GM19035 (cell line): ENCODE results near the gene PAX2.

Experiments
- ATAC-seq: cut with Tn5 transposase; IDR thresholded peaks from one replicate; pipeline ENCODE4 v1.9.1; 2021; ENCODE audit not compliant: unreplicated experiment

The PAX2 gene

DNA sequence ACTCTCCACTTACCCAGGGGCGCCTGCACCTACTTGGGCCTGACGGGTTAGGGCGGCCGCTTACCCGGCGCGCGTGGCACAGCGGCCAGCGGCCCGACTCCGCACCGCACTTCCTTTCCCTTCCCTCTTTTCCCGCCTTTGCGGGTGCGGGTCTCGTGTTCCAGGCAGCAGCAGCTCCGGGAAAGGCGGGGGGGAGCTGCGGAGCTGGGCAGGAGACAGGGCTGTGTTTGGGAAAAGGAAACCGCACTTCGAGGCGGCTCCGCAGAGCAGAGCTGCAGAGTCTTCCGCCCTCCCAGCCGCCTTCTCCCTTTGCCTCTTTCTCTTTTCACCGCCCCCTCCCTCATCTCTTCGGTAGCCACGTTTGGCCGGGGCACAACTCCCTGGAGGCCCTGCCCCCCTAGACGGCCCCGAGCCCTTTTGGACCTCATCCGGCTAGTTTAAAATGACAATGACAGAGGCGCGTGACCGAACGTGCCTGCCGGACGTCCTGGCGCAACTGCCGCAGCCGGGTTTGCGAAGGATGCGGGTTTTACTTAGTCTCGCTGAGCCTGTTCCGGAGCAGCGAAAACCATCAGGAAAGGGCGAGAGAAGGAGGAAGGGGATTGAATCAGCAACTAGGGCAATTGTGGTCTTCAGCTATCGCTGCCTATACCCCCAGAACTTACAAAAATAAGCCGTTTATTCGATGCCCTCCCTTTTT lies 7.9 kb upstream of the PAX2 start:
- no peak for ATAC-seq

DNA sequence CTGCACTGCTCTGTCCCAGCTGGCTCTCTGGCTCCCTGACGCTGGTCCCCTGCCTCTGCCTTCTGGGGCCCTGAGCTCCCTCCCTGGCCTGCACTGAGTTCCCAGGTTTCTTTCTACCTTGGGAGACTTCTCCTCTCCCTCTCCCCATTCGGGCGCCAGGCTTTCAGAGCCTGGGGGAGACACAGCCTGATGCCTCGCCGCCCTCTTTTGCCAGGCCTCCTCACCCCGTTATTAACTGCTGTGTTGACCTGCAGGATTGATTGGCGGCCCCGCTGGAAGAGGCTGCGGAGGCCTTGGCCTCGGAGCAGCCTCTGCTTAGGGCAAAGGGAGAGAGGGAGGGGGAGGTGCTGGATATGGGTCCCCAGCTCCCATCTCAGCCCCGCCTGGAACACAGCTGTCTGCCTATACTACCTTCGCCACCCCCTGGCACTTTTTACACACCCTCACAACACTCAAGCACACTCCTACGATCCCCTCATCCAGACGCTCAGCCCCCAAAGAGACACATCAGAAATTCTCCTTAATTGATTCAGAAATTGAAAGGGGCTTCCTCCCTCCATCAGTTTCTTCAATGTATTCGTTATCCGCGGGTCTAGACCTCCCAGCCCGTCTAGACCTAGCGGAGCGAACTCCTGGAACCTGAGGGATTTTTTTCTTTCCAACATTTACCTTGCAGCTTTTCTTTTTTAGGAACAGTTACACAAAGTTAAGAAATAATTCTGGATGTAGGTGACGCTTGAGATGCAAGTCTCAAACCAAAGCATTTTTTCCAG lies 7.1 kb upstream of the PAX2 start:
- ATAC-seq = no peak

DNA sequence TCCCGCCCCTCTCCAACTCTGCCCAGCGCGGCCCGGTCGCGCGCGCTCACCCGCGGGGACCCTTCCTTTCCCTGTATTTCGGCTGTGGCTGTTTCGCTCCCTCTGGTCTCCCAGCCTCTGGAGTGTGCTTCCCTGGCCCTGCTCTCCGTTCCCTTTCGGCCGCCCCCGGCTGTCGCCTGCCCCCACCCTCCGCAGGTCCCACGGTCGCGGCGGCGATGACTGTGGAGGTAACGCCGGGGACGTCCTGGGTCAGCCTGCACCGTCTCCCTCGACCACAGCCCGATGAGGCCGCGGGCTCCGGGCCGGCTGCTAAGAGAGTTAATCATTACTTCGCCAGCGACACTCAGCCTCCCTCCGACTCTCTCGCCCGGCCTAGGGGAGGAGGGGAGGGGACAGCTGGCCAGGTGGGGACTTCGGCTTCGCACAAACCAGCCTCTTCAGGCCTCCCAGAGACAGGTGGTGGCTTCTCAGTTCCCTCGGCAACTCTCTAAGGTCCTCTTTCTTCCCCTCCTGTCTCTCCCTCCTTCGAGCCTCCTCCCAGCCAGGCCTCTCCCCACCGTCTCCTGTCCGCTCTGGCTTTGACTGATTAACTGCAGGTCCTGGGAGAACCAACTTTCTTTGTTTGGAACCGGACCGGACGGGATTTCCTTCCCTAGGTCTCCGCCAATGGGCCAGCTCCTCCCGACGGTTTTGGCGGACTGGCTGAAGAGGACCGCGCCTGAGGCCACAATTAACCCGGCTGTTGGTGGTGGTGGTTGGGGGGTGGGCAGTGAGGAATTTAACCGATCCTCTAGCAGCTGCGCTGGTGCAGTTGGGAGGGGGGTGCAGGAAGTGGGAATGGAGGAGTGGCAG lies 5.6 kb upstream of the PAX2 start:
- no peak for ATAC-seq

DNA sequence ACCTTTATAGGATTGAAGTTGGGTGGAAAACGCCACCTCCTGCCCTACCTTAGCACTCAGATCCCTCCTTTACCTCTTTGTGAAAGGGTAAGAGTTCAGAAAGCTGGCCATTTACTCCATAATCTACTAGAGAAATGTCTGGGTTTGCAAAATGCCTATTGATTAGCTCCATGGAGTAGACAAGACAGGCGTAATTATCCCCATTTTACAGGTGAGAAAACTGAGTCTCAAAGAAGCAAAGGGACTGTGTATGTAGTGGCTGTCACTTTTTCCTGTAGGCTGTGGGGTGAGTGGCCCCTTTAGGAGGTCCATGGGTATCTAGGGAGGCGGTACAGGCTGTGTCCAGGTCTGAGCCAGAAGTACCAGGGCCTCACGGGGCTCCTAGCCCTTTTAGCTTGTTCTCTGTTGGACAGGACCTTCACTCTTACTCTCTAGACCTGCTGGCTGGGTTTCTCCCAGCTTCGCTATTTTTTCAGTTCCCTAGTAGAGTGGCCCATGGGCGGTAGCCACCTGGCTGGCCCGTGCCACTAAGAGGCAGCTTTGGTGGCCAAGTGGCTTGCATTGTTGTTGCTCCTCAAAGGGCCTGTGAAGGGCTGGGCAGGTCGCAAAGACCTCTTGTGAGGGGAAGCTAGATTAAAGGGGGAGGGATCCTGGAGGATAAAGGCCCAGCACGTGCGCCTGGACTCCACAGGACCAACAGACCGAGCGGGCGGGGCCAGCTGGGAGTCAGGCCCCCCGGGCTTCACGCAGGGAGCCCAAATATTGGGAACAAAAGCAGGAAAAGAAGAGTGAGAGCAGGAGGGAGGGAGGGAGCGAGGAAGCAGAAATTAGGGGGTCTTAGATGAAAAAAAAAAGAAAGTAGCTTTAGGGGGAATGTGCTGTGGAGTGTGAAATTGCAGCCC lies 4.7 kb upstream of the PAX2 start:
- no peak for ATAC-seq

DNA sequence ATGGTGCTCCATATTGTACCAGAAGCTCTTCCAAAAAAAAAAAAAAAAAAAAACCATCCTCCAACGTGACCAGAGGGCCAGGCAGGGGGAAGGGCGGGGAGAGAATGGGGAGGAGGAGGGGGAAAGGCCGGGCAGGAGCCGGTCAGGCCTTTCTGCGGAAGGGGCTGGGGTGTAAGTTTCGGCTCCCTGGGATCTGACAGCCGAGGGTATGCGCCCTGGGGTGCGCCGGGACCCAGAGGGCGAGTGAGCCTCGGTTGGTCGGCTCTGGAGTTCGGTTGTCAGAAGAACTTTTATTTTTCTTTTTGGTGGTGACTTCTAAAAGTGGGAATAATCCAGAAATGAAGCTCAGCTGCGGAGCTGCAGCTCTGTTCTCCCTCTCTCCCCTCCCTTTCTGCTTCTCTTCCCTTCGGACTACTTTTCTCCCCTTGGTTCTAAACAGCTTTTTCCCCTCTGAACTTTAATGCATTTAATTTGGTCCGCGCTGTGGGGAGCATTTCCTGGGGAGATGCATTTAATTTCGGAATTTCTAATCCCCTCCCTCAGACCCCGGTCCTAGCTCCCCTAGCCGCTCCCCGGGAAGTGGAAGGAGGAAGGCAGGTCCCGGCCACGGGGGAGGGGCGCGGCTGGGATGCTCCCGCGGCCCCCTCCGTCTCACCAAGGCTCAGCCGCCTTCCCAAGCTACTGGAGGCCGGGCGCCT lies 3.9 kb upstream of the PAX2 start:
- ATAC-seq = no peak

DNA sequence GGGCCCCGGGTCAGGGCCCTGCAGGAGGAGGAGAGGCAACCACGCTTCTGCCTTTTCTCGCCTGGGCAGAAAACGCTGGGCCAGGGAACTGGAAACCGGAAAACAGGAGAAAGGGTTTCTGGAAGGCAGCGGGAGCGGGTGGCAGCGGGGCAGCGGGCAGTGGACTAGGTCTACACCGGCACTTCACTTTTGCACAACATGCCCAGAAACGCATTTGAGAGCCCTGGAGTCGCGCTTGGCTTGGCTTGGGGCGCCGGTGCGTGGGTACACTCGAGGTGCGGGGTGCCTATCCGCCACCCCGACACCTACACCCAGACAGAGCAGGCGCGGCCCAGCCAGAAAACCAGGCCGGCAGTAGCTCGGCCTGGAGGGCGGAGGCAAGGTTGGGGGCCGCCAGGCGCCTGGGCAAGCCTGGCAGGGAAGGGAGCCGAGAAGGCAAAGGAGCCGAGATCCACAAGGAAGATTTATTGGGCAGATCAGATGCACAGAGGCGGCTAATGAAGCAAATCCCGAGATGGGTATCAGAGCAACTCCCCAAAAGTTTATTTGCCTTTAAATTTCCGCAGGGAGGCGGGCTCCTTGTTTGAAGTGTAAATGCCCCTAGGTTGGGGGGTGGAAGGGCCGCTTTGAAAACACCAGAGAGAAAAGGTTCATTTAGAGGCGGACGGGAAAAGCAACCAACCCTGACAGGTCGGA lies 3.2 kb upstream of the PAX2 start:
- ATAC-seq = no peak

DNA sequence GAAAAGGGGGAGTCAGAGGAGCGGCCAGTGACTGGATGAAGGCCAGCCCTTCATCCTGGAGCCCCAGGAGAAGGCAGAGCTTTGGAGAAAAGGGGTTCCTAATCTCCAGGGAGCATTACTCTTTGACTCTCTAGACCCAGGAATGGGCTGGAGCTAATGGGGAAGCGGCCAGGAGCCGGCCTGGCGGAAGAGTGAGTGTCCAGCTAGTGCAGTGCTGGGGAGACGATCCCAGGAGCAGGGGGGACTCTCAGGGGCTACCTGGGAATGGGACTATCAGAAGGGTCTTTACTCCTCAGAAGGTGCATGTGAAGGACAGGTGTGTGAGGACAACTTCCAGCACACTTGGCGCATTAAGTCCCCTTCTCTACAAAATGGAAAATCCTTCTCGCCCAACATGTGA lies 2.4 kb upstream of the PAX2 start:
- no peak for ATAC-seq

DNA sequence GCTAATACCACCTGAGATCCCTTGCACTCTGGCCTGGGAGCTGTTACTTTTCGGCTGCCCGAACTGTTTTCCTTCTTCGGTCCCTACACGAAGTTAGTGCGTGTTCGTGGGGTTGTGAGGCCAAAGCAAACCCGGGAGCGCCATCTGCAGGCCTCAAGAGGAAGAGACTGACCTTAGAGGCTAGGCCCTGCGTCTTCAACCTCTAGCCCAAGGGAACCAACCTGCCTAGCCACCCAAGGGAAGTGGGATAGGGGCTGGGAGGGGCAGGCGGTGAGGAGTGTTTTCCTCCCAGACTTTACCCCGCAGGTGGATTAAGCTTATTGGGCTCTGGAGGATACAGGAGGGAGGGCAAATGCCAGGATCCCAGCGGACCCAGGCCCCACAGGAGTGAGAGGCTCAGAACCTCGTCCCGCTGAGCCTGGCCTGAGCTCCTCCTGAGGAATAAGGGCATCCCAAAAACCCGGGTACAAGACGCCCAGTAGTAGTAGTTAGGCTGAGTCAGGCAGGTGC lies 1.7 kb upstream of the PAX2 start:
- no peak for ATAC-seq

DNA sequence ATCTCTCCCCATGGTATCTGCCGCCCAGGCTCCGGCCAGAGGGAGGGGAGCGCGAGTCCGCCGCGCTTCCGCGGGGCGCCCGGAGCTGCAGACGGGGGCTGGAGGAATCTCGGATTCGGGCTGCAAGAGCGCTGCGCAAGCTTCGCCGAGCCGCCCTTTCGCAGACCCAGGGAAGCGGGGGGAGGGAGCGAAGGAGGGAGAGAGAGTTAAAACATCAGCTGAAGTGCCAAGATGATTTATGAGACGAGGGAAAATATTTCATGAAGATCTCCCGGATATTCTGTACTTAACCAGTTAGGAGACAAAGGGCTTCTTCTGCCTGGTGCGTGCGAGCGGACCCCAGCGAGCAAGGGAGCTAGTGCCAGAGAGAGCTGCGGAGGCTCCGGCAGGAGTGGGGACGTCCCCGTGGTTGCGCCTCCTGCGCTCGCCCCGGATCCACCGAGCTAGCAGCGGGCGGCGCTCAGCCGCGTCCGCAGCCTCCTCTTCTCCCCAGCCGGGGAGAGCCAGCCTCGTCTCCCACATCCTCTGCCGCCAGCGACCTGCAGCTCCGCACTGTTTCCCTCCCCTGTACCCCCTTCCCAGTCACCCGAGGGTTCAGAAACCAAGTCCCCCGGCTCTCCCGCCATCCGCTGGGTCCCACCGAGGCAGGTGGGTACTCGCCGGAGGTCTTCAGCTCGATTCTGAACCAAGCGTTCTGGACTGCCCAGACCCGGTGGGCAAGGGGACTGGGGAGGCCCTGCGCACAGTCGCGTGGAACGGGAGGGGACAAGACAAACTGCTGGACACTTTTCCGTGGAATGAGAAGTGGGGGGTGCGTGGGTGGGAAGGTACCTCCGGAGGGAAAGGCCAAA lies 1.0 kb upstream of the PAX2 start:
- no peak for ATAC-seq

DNA sequence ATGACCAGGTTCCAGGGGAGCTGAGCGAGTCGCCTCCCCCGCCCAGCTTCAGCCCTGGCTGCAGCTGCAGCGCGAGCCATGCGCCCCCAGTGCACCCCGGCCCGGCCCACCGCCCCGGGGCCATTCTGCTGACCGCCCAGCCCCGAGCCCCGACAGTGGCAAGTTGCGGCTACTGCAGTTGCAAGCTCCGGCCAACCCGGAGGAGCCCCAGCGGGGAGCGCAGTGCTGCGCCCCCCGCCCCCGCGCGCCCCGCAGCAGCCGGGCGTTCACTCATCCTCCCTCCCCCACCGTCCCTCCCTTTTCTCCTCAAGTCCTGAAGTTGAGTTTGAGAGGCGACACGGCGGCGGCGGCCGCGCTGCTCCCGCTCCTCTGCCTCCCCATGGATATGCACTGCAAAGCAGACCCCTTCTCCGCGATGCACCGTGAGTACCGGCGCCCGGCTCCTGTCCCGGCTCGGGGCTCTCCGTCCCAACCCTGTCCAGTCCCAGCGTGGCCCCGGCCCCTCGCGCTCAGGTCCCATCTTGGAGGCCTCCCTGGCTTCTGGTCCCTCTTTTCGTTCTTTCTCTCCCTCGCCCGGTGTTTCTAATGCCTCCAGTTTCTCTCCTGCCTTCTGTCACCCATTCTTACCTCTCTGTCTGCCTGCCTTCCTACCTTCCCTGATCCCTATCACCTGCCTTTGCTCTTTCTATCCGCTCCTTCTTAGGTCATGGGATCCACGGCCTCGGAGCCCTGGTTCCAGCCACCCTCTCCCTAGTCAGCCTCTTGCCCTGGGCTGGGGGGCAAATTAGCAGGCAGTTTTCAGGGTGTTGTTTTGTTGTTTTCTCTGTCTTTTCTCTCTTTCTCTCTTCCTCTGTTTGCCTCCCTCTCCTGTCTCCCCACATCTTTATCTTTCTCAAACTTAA lies 751 bp downstream of the PAX2 start:
- no peak for ATAC-seq

DNA sequence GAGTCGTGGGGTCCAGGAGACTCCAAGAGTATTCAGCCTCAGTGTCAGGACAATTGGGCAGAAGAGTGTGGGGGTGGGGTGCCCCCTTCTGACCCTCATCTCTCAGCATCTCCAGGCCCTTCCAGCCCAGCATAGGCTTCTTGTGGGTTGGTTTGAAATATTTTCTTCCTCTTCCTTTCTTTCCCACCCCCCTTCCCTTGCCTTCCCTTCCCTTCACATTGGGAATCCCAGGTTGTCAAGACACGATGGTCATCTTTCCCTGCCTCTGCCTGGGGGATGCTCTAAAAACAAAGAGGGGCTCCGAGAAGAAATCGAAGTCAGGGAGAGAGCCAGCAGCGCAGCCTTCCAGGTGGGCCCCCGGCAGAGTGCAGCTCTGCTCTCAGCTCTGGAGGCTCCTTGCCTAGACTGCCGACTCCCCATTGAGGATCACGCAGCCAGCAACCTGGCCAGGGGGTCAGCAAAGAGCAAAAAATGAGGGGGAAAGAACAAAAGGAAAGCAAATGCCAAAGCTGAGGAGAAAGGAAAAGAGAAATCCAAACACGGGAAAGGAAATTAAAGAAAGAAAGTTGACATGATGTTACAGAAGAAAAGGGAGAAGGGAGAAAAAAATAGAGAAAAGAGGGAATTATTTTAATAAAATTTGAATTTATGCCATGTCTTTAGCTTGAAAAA lies 1.5 kb downstream of the PAX2 start:
- ATAC-seq = no peak

DNA sequence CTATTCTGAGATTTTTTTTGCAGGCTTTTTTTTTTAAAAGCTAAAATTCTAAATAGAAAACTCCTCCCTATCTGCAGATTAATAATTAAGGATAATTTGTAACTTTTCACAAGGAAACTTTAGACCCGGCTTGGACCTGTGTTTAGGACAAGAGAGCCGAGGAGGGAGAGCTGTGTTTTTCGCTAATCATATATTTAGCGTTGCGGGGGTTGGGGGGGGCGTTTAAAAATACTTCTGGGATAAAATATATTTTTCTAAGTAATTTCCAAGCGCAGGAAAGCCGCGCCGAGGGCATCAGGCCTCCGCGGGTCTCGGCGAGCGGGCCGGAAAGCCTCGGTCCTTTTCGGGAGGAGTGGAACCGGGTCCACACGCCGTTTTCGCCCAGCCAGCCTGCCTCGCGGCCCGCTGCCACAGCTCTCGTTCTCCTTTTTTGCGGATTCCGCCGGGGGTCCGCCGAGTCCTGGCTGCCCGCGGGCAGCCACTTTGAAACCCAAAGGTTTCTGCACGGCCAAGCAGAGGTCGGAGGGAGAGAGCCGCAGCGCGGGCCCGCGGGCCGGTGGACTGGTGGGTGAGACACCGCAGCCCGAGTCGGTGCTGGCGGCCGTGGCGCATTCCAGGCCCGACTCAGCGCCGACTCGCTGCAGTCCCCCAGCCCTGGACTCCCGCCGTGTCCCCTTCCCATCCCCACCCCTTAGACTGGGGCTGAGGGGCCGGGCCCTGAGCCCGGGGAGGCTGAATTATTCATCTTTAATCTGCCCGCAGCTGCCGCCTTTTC lies 2.3 kb downstream of the PAX2 start:
- no peak for ATAC-seq

DNA sequence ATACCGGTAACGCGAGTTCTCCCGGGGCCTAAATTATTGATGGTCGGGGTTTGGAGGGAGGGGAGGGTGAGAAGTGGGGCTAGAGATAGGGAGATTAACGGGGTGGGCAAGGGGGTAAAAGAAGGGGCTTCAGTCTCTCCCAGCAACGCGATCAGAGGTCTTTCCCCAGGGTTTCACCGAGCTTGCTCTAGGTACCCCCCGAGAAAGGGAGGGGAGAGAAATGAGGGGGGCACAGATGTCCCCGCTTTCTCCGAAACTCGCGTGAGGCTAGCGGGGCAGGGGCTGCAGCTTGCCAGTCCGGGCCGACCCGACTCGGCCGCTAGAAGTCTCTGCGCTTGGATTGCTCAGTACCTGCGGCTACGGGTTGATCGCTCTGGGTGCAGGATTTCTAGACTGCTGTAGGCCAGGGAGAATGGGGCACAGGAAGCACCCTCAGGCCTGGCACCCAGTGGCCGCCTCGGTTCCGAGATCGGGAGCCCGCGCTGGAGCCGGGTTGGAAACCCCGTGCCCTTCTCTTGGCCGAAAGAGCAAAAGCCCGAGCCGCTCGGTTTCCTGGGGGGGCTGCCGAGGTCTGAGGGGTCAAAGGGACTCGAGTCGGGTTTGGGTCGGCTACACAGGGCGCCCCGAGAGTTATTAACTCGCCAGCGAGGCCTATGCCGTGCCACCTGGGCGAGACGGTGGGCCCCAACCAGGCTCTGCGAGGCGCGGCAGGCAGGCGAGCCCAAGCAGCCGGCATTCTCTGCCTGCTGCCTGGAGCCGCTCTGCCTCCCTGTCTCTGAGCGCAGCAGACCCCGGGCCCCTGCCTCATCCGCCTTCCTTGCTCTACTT lies 3.1 kb downstream of the PAX2 start:
- ATAC-seq = no peak

DNA sequence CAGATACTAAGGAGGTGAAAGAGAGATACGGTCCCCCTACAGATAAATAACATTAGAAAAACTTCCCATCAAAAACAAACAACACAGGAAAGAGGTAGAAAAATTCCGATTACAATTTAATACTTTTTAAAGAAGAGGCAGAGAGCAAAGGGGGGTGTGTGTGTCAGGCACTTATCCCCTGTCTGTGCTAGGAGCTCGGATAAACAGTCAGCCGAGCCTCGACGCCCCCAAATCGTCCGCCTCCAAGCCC lies 3.6 kb downstream of the PAX2 start:
- ATAC-seq = no peak
